GM21786 (cell line): ENCODE measurements around the gene DGKH.
"Not testable (repeated sequence)": the region's sequence is repeated elsewhere in the genome, so short reads cannot be mapped to it uniquely, and the experiment has no call there.

Source experiments
- ATAC-seq: cut with Tn5 transposase; IDR thresholded peaks from one replicate; pipeline ENCODE4 v1.9.1; 2021; ENCODE audit not compliant: unreplicated experiment

The DGKH gene

GRCh38 chr13:42153199-42154113, 105.0 kb downstream of the DGKH start:
- no peak for ATAC-seq

- no peak for ATAC-seq
Observed at GRCh38 chr13:42155251-42155650, 106.8 kb downstream of the DGKH start.

- not testable (repeated sequence) for ATAC-seq
Observed at GRCh38 chr13:42163338-42163737, 114.9 kb downstream of the DGKH start.

GRCh38 chr13:42163910-42164309, 115.5 kb downstream of the DGKH start:
- not testable (repeated sequence) for ATAC-seq

- ATAC-seq: no peak
Observed at GRCh38 chr13:42164557-42165125, 116.2 kb downstream of the DGKH start.

GRCh38 chr13:42168496-42168895, 120.0 kb downstream of the DGKH start:
- ATAC-seq: no peak

- ATAC-seq: no peak
Observed at GRCh38 chr13:42170029-42170428, 121.6 kb downstream of the DGKH start.

GRCh38 chr13:42173789-42174343, 125.4 kb downstream of the DGKH start:
- ATAC-seq: no peak

- ATAC-seq: no peak
Observed at GRCh38 chr13:42174344-42175162, 126.1 kb downstream of the DGKH start.

GRCh38 chr13:42176294-42176693, 127.8 kb downstream of the DGKH start:
- no peak for ATAC-seq

- no peak for ATAC-seq
Observed at GRCh38 chr13:42177189-42177588, 128.7 kb downstream of the DGKH start.

- no peak for ATAC-seq
Observed at GRCh38 chr13:42181381-42181953, 133.0 kb downstream of the DGKH start.

GRCh38 chr13:42189061-42189460, 140.6 kb downstream of the DGKH start:
- no peak for ATAC-seq

GRCh38 chr13:42190529-42190928, 142.1 kb downstream of the DGKH start:
- no peak for ATAC-seq

GRCh38 chr13:42211704-42212464, 163.4 kb downstream of the DGKH start:
- no peak for ATAC-seq

- no peak for ATAC-seq
Observed at GRCh38 chr13:42214446-42214845, 166.0 kb downstream of the DGKH start.

GRCh38 chr13:42215578-42216421, 167.4 kb downstream of the DGKH start:
- ATAC-seq: no peak

GRCh38 chr13:42216422-42216735, 167.9 kb downstream of the DGKH start:
- ATAC-seq: no peak

GRCh38 chr13:42218576-42218975, 170.1 kb downstream of the DGKH start:
- ATAC-seq: no peak
